Amygdala (tissue), 56 donors: ENCODE data around the gene PGAM5.

Experiments used
- DNase-seq, 56 donors: peaks; one replicate each; lab custom pipeline; 2025; lab: John Stamatoyannopoulos, UW

Gene PGAM5

GRCh38 chr12:132719141-132719953 lies 8.7 kb downstream of the PGAM5 start:
- no peak for DNase-seq

DNA sequence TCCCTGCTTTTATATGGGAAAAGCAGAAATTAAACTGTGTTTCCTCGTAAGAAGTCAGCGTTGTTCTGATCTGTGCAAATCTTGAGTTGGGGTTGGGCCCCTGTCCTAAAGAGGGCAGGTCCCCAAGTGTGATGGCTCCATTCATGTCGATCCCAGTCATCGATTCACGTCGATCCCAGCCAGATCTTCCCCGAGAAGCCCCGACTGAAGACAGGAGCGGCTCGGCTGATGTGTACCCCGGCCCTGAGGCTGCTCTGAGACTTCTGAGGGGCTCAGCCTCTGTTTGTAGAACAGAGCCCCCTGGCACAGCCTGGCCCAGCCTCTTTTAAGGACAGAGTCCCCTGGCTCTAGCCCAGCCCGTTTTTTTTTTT lies 9.3 kb downstream of the PGAM5 start:
- DNase-seq, result no peak

GRCh38 chr12:132720606-132721345 lies 10.1 kb downstream of the PGAM5 start:
- no peak for DNase-seq

GRCh38 chr12:132723015-132723763 lies 12.5 kb downstream of the PGAM5 start:
- no peak for DNase-seq

DNA sequence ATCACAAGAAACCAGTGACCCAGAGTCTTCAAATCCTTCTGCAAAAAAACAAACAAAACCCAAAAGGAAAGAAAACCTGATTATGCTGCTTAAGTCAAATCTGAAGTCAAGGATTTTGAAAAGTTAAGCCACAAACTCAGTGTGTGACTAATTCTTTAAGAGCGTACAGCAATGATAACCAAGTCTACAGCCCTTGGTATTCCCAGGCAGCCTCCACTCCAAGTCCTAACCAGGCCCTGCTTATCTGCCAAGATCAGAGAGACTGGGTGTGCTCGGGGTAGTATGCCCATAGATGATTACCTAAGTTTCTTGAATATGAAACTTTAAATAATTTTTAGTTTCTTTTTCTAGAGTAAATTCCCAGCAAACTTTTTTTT lies 13.1 kb downstream of the PGAM5 start:
- DNase-seq, result no peak

DNA sequence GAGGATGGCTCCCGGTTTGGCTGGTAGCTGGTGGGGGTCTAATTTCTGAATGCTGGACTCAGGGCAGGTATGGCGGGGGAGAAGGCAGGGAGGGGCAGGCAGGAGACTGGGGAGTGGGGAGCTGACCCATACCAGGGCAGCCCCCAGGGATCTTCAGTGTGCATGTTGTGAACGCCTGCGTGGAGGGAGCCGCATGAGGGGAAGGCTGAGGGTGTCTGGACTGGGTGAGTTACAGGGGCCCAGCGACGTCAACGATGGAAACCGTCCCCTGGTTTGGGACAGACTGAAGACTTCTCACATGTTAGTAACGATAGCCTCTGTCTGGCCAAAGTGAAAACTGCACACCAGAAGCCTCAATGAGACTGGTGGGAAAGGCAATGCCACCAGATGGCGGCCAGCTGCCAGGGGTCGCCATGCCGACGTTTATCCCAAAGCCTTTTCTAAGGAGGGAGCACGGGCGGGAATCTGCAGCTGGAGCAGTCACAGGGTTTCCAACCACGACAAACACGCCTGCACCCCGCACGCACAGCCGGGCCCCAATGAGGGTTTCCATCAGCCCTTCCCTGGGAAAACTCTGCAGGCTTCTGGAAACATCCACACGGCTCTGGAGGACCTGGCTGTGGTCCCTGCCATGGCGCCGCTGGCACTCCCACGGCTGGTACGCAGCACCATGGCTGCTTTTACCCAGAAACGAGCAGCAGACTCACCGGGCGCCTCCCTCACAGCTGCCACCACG lies 14.0 kb downstream of the PGAM5 start:
- no peak for DNase-seq

DNA sequence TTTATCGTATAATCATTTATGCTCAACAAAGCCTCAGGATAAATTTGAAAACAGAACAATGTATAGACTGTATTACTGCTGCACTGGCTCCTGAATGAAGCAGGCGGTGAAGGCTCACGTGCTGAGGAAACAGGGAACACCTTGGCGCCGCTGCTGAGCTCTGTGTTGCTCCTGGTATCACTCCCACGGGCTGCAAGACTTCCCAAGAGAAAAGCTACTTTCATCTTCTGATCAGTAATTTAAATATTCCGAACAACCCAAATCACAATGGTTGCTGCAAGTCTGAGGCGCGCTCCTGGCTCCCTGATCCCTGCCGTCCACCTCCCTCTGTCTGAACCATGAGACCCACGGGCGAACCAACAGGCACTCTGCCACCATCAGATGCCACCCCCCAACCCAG lies 15.7 kb downstream of the PGAM5 start:
- no peak for DNase-seq

- DNase-seq, result no peak
Observed at GRCh38 chr12:132727091-132727794, 16.6 kb downstream of the PGAM5 start.

DNA sequence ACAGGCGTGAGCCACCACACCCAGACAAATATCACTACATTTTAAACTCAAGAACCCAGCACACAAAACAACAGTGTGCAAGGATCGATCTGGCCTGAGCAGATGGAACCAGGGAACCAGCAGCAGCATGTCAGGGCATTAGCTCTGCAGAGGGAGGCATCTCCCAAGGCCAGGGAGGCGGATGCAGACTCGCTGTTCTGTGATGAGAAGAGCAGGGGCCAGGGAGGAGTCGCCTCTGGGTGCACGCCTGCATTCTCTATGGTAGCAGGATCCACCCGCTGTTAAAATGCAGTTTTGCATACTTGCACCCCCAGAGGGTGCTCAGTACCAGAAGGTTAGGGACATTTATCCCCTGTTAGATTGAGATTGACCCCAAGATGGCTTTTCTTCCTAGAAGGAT lies 17.9 kb downstream of the PGAM5 start:
- DNase-seq, result no peak

- DNase-seq, result peak in 16 of 56 donors; percentile 3 to 45 (median 22)
Observed at GRCh38 chr12:132729541-132730320, 19.1 kb downstream of the PGAM5 start.

DNA sequence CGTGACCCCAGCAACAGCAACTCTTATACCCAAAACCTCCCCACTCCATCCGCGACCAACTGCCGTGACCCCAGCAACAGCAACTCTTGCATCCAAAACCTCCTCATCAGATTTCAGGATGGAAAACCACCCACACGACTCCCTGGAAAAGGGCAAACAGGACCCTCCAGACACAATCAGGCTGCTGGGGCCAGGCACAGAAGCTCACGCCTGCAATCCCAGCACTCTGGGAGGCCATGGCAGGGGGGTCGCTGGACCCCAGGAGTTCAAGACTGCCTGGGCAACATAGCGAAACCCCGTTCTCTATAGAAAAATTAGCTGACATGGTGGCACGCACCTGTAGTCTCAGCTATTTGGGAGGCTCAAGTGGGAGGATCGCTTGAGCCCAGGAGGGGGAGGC lies 19.7 kb downstream of the PGAM5 start:
- DNase-seq, result no peak

DNA sequence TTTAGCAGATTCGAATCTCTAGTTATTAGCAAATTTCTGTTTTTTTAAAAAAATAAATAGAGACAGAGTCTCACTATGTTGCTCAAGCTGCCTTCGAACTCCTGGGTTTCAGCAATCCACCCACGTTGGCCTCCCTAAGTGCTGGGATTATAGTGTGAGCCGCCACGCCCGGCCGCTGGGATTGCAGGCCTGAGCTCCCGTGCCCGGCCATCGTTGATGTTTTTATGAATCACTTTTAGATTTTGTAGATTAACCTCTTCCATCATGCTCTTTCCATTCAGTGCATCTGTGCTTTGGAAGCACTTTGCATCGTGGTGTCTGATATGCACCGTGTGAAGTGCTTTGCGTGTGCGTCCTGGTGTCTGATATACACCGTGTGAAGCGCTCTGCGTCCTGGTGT lies 20.9 kb downstream of the PGAM5 start:
- DNase-seq, result no peak

- DNase-seq, result no peak
Observed at GRCh38 chr12:132734206-132734605, 23.6 kb downstream of the PGAM5 start.

GRCh38 chr12:132735496-132735895 lies 24.9 kb downstream of the PGAM5 start:
- DNase-seq, result no peak

DNA sequence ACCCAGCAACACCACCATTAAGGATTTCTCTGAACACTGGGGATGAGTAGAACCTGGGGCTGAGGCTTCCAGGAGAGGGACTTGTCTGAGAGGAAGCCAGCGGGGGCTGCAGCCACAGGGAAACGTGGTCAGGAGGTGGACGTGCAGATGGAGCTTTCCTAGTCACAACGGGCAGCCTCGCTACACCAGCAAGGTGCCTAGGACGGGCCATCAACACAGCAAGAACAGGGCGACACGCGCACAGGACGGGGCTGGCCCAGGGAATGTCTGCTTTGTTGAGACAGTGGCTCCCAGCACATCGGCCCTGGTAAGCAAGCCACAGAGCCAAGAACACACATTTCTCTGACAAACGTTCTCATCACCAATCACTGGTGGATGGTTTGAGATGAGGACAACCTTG lies 25.7 kb downstream of the PGAM5 start:
- no peak for DNase-seq

- DNase-seq, result no peak
Observed at GRCh38 chr12:132736913-132737312, 26.3 kb downstream of the PGAM5 start.

DNA sequence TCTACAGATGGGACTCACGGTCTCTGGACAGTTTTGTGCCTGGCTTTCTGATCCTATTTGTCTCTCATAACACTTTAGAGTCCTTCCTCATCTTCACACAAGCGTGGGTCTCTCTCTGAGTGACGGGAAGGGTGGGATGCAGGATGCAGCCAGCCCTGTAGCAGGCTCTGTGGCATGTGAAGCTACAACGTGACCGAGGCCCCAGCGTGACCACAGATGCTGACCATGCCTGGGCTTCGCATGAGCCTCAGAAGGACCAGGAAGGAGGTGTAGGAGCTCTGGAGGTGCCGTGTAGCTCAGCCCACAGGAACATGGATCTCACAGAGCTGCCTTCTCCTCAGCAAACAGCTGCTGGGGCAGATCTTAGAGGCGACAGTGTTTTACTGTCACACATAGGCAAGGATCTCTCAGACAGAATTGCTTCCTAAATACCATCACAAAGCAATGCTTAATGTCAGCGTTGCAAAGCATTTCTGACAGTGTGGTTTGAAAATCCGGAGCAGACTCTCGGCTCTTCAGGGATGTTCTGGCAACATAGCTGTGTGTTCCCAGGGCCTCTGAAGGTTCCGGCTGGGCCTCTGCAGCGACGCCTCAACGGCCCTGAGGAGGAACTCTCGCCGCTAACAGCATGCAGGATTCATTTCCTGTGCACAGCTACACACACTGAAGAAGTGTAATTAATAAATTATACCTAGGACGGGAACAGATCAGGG lies 29.1 kb downstream of the PGAM5 start:
- no peak for DNase-seq

GRCh38 chr12:132740313-132740646 lies 29.6 kb downstream of the PGAM5 start:
- no peak for DNase-seq

DNA sequence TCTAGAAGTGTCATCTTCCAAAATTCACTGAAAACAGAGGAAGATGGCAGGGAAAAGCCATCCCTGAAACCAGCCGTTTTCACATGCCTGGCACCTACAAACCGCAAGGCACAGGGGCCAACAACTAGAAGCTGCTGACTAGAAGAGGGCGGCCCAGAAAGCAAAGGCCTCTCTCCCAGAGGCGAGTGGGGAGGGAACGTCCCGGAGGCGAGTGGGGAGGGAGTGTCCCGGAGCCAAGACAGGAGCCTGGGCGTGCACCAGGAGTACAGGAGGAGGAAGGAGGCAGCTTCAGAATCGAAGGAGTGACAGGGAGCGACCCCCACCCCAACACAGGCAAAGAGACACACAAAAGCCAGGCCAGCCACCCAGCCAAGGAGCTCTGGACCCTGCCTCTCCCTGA lies 30.0 kb downstream of the PGAM5 start:
- no peak for DNase-seq
